GM18907 (cell line): ENCODE measurements around the gene KCNG2.
"Not testable (repeated sequence)": the region's sequence is repeated elsewhere in the genome, so short reads cannot be mapped to it uniquely, and the experiment has no call there.

Experiments used
- ATAC-seq: cut with Tn5 transposase; IDR thresholded peaks from one replicate; pipeline ENCODE4 v1.9.1; 2021; ENCODE audit warnings: mild to moderate bottlenecking, moderate library complexity; ENCODE audit not compliant: unreplicated experiment

Gene KCNG2

DNA sequence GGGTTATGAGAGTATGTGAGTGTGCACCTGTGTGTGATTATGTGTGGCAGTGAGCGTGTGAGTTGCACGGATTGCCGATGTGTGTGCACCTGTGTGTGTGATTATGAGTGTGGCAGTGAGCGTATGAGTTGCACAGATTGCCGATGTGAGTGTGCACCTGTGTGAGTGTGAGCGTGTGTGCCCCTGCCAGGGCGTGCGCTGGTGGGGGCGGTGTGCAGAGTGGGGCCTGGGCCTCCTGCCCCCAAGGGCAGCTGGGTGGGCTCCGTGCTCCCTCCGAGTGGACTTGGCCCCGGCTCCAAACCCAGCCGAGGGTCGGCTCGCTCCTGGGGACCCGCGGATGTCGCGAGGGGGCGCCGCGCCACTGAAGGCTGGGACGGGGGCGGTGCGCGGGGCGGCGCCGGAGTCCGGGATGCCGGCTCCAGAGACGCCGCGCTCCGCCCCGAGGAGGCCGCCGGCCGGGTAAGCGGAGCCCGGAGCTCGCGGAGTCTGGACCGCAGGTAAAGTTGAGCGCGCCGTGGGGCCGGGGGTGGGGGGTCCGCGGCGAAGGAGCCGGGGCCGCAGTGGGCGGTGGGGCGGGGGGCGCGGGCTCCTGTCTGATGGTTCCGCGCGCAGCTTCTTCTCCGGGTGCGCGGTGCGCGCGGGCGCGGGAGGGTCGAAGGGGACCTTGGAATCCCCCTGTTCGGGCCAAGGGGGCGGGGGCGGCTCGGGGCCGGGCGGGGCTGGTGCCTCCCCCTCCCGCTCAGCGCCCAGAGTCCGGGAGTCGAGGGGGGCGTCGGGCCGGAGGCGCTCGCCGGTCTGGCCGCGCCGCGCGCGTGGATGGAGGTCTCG, at the start of gene KCNG2:
KCNG2 (plus strand) TSS at position 421 of the 828 bp plus-strand sequence. CDS start 65,730 bp downstream, outside the sequence.
- no peak for ATAC-seq

- ATAC-seq, result no peak
These were observed 49.2 kb upstream of the KCNG2 start for GRCh38 chr18:79748321-79749180.

GRCh38 chr18:79749251-79750191, 48.2 kb upstream of the KCNG2 start:
- ATAC-seq, result no peak

DNA sequence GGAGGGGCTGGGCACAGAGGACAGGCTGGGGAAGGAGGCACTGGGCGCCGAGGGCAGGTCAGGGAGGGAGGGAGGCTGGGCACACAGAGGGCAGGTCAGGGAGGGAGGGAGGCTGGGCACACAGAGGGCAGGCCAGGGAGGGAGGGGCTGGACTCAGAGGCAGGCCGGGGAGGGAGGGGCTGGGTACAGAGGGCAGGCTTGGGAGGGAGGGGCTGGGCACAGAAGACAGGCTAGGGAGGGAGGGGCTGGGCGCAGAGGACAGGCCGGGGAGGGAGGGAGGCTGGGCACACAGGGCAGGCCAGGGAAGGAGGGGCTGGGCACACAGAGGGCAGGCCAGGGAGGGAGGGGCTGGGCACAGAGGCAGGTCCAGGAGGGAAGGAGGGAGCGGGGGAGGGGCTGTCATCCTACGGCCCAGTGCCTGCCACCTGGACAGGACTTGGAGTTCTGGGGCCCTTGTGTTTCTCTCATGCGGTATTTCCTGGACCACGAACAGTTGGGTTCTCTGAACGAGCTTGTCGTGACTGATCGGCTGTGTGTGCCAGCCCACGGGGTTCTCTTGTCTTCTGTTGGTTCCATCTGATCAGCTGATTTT, 46.7 kb upstream of the KCNG2 start:
- ATAC-seq, result no peak

- ATAC-seq, result not testable (repeated sequence)
These were observed 45.7 kb upstream of the KCNG2 start for GRCh38 chr18:79751918-79752578.

DNA sequence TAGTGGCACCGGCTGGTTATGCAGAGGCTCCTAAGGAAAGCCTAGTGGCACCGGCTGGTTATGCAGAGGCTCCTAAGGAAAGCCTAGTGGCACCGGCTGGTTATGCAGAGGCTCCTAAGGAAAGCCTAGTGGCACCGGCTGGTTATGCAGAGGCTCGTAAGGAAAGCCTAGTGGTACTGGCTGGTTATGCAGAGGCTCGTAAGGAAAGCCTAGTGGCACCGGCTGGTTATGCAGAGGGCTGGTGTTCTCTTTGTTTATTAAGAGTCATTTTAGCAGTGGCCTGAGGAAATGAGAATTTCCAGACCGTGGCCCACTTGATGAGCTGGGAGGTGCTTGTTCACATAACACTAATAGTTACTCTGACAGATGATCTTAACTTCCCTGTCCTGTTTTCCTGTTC, 44.8 kb upstream of the KCNG2 start:
- not testable (repeated sequence) for ATAC-seq

DNA sequence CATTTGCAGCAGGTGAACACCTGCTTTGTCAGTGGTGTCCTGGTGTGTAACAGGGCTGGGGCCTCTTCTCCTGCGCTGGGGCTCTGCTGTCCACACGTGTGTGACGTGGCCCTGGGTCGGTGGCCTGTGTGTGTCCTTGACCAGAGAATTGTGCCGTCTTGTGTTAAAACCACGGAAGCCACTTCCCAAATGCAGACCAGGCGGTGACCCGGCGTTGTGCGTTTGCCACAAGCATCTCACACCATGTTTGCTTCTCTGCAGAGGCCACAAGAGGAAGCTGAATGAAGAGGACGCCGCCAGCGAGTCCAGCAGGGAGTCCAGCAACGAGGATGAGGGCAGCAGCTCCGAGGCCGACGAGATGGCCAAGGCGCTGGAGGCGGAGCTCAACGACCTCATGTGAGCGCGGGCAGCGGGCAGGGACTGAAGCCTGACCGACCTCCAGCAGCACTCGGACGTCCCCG, 44.3 kb upstream of the KCNG2 start:
- no peak for ATAC-seq

GRCh38 chr18:79754022-79754761, 43.5 kb upstream of the KCNG2 start:
- ATAC-seq, result no peak

DNA sequence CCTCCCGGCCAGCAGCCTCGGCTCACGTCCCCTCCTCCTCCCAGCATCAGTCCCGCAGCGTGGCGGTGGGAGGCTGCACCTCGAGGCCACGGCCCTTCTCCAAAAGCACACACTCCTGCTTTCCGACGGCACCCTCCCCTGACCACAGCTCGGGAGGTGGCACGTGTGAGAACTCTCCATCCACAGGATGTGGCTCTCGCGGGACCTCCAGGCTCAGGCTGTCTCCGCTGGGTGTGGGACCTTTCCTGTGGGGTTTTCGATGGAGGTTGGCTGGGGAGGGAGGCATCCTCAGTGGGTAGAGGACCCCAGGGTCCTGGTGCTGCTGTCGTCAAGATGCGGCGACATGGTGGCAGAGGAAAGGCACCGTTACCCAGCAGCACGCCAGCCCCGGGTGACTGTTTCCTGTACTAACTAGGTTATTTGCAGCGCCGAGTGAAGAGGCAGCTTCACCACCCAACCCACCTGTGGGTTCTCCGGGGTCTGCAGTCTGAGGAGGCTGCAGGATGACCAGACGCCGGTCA, 42.8 kb upstream of the KCNG2 start:
- no peak for ATAC-seq

GRCh38 chr18:79755496-79756142, 42.1 kb upstream of the KCNG2 start:
- no peak for ATAC-seq

GRCh38 chr18:79756143-79756500, 41.6 kb upstream of the KCNG2 start:
- no peak for ATAC-seq

- no peak for ATAC-seq
These were observed 40.9 kb upstream of the KCNG2 start for GRCh38 chr18:79756826-79757225.

- no peak for ATAC-seq
These were observed 37.4 kb upstream of the KCNG2 start for GRCh38 chr18:79760348-79760747.

GRCh38 chr18:79760881-79761280, 36.9 kb upstream of the KCNG2 start:
- ATAC-seq, result no peak

DNA sequence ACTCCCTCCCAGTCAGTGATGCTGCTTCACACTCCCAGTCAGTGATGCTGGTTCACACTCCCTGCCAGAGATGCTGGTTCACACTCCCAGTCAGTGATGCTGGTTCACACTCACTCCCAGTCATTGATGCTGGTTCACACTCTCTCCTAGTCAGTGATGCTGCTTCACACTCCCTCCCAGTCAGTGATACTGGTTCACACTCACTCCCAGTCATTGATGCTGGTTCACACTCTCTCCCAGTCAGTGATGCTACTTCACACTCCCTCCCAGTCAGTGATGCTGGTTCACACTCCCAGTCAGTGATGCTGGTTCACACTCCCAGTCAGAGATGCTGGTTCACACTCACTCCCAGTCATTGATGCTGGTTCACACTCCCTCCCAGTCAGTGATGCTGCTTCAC, 34.3 kb upstream of the KCNG2 start:
- ATAC-seq, result no peak

DNA sequence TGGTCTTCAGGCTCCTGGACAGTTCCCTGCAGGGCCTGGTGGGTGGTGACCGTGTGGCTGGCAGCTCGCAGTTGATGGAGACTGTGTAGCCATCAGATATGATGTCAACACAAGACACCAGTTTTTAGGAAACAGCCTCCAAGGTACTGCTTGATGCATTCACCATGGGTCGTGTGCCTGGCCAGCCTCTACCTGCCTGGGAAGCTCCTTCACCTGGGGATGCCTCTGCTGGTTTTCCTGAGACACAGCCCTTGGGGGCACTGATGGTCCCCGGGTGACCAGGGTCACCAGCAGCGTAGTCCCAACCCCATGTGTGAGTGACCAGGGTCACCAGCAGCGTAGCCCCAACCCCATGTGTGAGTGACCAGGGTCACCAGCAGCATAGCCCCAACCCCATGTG, 33.6 kb upstream of the KCNG2 start:
- ATAC-seq, result no peak

- ATAC-seq, result no peak
These were observed 32.1 kb upstream of the KCNG2 start for GRCh38 chr18:79765491-79766245.

DNA sequence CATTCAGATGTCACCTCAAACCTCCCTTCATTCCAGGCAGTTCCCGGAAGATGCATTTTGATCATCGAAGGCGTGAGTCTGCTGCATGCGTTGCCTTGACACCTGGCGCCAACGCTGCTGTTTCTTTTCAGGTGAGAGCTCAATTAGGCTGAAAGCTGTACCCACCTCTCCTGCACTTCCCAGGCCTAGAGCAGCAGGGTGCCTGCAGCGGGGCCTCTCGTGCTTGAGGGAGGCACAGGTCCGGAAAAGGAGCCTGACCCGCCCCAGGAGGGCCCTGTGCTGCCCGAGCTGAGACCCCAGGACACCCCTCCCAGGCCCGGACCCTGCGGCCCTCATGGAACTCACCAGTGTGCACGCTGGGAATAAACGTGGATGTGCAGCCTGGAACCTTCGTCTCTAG, 31.4 kb upstream of the KCNG2 start:
- no peak for ATAC-seq
